GM20000 (cell line): Measurements from ENCODE around the gene MAPK7.

ENCODE experiments used
- DNase-seq: peaks from one replicate; pipeline ENCODE4 v3.0.0; 2012; ENCODE audit warnings: low spot score
- TF ChIP-seq, protein P1 (sequence below): IDR thresholded peaks from 2 replicates; pipeline ENCODE4 v1.5.1; 2012; ENCODE audit warnings: mild to moderate bottlenecking, control low read depth; ENCODE audit errors: extremely low read depth, missing control alignments

Gene MAPK7

DNA sequence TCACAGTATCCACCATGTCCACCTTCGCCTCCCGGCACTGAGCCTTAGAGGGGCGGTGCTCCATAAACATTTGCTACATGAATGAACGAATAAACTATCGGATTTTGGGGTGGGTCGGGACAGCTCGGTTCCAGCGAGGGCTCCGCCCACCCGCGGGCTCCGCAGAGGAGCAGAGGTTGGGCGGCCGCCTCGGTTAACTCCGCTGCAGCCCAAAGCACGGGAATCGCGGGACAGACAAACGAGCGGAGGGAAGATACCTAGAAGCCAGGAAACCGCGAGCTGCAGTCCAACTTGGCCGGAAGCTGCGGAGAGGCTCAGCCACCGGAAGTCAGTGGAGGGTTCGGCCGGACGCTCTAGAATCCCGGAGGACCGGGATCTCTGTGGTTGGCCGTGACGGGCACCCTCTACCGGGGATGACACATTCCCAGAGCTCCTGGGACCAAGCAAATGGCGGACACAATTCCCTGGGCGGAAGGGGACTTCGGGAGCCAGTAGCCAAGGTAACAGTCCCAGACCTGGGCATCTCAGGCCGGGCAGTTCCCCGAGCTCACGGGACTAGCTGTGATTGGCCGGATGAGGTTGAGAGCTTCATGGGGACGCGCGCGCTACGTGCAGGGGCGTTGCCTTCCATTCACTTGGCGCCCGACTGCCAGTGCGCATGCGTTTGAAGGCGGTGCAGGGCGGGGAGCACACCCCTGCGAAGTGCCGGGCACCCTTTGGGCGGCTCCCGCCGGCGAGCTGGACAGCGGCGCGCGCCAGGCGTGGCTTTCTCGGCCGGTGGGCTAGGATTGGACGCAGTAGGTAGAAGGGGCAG is 489 bp upstream of the MAPK7 start:
- DNase-seq, result peak; percentile 100
- TF ChIP-seq, protein P1, sequence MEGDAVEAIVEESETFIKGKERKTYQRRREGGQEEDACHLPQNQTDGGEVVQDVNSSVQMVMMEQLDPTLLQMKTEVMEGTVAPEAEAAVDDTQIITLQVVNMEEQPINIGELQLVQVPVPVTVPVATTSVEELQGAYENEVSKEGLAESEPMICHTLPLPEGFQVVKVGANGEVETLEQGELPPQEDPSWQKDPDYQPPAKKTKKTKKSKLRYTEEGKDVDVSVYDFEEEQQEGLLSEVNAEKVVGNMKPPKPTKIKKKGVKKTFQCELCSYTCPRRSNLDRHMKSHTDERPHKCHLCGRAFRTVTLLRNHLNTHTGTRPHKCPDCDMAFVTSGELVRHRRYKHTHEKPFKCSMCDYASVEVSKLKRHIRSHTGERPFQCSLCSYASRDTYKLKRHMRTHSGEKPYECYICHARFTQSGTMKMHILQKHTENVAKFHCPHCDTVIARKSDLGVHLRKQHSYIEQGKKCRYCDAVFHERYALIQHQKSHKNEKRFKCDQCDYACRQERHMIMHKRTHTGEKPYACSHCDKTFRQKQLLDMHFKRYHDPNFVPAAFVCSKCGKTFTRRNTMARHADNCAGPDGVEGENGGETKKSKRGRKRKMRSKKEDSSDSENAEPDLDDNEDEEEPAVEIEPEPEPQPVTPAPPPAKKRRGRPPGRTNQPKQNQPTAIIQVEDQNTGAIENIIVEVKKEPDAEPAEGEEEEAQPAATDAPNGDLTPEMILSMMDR, result no peak

DNA sequence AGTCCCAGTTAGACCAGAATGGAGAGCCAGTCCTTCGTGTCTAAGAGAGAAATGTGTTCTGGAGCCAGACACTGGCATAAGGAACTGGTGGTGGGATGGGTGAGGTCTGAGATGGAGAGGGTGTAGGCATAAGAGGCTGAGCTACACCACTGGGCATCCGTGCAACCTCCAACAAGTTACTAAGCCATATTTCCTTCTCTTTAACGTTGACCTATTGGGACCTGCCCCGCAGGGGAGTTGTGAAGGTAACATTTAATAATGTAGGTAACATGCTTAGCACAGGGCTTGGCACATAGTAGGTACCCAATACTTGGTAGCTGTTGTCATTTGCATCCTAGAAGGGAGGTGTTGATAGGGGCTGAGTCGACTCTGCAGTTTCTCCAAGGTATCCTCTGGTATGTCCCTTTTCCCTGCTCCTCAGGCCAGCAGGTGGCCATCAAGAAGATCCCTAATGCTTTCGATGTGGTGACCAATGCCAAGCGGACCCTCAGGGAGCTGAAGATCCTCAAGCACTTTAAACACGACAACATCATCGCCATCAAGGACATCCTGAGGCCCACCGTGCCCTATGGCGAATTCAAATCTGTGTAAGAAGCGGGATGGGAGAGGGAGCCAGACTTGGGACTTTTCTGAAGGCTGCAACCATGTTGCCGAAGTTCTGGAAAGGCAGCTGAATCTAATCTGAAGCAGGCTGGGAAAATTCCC is 1.2 kb downstream of the MAPK7 start:
- no peak for DNase-seq
- TF ChIP-seq, protein P1, result no peak

DNA sequence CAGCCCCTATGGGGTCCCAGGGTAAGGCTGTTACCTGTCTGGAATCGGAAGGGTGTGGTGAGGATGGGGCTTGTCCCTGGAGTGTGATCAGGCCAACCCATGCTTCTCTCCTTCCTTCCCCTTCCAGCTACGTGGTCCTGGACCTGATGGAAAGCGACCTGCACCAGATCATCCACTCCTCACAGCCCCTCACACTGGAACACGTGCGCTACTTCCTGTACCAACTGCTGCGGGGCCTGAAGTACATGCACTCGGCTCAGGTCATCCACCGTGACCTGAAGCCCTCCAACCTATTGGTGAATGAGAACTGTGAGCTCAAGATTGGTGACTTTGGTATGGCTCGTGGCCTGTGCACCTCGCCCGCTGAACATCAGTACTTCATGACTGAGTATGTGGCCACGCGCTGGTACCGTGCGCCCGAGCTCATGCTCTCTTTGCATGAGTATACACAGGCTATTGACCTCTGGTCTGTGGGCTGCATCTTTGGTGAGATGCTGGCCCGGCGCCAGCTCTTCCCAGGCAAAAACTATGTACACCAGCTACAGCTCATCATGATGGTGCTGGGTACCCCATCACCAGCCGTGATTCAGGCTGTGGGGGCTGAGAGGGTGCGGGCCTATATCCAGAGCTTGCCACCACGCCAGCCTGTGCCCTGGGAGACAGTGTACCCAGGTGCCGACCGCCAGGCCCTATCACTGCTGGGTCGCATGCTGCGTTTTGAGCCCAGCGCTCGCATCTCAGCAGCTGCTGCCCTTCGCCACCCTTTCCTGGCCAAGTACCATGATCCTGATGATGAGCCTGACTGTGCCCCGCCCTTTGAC is 2.4 kb downstream of the MAPK7 start:
- no peak for DNase-seq
- TF ChIP-seq, protein P1, result no peak

DNA sequence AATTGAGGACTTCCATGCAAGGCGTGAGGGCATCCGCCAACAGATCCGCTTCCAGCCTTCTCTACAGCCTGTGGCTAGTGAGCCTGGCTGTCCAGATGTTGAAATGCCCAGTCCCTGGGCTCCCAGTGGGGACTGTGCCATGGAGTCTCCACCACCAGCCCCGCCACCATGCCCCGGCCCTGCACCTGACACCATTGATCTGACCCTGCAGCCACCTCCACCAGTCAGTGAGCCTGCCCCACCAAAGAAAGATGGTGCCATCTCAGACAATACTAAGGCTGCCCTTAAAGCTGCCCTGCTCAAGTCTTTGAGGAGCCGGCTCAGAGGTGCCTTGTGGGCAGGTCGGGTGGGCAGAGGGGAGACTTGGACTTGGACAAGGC is 3.1 kb downstream of the MAPK7 start:
- TF ChIP-seq, protein P1, result no peak
- no peak for DNase-seq

DNA sequence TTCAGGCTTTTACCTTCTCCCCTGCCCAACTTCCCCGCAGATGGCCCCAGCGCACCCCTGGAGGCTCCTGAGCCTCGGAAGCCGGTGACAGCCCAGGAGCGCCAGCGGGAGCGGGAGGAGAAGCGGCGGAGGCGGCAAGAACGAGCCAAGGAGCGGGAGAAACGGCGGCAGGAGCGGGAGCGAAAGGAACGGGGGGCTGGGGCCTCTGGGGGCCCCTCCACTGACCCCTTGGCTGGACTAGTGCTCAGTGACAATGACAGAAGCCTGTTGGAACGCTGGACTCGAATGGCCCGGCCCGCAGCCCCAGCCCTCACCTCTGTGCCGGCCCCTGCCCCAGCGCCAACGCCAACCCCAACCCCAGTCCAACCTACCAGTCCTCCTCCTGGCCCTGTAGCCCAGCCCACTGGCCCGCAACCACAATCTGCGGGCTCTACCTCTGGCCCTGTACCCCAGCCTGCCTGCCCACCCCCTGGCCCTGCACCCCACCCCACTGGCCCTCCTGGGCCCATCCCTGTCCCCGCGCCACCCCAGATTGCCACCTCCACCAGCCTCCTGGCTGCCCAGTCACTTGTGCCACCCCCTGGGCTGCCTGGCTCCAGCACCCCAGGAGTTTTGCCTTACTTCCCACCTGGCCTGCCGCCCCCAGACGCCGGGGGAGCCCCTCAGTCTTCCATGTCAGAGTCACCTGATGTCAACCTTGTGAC is 3.6 kb downstream of the MAPK7 start:
- DNase-seq, result no peak
- TF ChIP-seq, protein P1, result no peak

DNA sequence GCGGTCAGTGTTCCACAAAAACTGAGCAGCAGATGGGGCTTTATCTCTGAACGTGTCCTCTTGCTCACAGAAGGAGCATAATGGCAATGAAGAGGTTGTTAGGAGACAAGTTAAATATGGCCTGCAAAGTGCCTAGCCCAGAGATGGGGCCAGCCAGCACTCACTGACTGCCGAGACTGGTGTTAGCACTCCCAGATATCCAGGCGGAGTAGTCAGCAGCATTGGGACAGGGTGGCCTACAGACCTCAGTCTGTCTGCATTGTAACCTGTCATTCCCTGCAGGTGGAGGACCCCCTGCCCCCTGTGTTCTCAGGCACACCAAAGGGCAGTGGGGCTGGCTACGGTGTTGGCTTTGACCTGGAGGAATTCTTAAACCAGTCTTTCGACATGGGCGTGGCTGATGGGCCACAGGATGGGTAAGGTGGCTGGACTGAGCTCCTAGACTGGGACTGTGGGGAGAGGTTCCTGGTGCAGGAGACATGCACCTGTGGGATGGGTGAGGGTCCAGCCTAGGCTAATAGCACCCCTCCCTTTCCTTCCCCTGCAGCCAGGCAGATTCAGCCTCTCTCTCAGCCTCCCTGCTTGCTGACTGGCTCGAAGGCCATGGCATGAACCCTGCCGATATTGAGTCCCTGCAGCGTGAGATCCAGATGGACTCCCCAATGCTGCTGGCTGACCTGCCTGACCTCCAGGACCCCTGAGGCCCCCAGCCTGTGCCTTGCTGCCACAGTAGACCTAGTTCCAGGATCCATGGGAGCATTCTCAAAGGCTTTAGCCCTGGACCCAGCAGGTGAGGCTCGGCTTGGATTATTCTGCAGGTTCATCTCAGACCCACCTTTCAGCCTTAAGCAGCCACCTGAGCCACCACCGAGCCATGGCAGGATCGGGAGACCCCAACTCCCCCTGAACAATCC is 4.5 kb downstream of the MAPK7 start:
- DNase-seq, result no peak
- TF ChIP-seq, protein P1, result no peak
